ENCODE measurements around the gene LRCH4. TPM values are rescaled to one million over a fixed set of nuclear protein-coding genes. Genes with fewer than 3 reads are reported as not detected.
A peak's percentile ranks its signal among the peaks of the same experiment; 100 is the strongest.
"Not testable (repeated sequence)": the region's sequence is repeated elsewhere in the genome, so short reads cannot be mapped to it uniquely, and the experiment has no call there.

LRCH4 gene
- total RNA-seq, 1 experiment from 2014 or later = 42.4 TPM

DNA sequence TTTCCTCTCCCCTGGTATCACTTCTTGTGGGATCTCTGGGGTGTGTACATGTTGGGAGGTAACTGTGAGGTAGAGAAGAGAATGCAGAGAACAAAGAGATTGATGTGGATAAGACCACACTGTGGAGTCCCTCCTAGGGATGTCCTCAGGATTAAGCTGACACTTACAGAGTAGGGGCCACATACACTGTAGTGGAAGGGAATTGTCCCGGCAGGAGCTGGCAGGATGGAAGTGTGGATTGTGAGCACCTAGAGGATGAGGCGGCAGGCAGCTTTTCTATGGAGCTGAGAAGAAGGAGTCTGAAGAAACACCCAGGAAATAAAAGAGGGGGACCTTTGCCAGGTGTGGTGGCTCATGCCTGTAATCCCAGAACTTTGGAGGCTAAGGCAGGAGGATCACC lies 33.4 kb downstream of the LRCH4 start:
- Histone ChIP-seq H3K36me3 (ENCODE audit: insufficient read depth, low read length, poor library complexity, severe bottlenecking) (peaks cover 12% of the 10 kb centered on the region), H3K9me3 (ENCODE audit: low read depth, low read length, poor library complexity, severe bottlenecking) (no peaks in the 10 kb centered on the region), H3K27ac (ENCODE audit: low read depth, low read length, poor library complexity, severe bottlenecking) (no peak overlapping the region), H3K4me1 (ENCODE audit: insufficient read depth, low read length, poor library complexity, severe bottlenecking) (peaks cover 7% of the 10 kb centered on the region), H3K27me3 (replicated peaks; ENCODE audit: insufficient read depth, low read depth, low read length, poor library complexity) (no peaks in the 10 kb centered on the region), H3K4me3 (ENCODE audit: low read depth, low read length, poor library complexity, severe bottlenecking) (no peak overlapping the region)
- intact Hi-C loops (cut with micrococcal nuclease; ENCODE audit: unreplicated experiment) = no loop called here
- TF ChIP-seq CTCF (conservative IDR thresholded peaks at IDR 0.05; ENCODE audit: low read depth, low read length) (no peak), EZH2 (IDR thresholded peaks at IDR 0.05; ENCODE audit: borderline replicate concordance, low read depth, low read length, poor library complexity, severe bottlenecking) (no peak)
- CTCF ChIA-PET = no interaction called here
- no peak for DNase-seq (ENCODE audit: low spot score)
- POLR2A ChIA-PET (ENCODE audit: low non-redundant PET) = no interaction called here
- no TSS peak for BruUV-seq (replicated peaks)

DNA sequence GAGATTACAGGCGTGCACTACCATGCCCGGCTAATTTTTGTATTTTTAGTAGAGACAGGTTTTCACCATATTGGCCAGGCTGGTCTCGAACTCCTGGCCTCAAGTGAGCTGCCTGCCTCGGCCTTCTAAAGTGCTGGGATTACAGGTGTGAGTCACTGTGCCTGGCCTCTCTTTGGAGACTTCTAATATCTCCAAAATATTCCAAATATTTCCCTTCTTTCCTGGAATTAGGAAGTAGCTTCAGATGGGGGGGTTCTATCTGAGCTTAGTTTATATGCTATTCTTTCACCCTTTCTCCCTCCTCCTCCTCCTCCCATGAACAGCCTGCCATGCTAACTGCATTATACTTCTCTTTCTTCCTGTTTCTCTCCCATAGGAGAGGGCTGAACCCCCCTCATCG lies 37.5 kb downstream of the LRCH4 start:
- CTCF ChIA-PET; BruUV-seq (replicated peaks); H3K36me3 ChIP-seq (ENCODE audit: insufficient read depth, low read length, poor library complexity, severe bottlenecking); POLR2A ChIA-PET (ENCODE audit: low non-redundant PET); H3K27ac ChIP-seq (ENCODE audit: low read depth, low read length, poor library complexity, severe bottlenecking); H3K27me3 ChIP-seq (replicated peaks; ENCODE audit: insufficient read depth, low read depth, low read length, poor library complexity); H3K9me3 ChIP-seq (ENCODE audit: low read depth, low read length, poor library complexity, severe bottlenecking); DNase-seq (ENCODE audit: low spot score); intact Hi-C loops (cut with micrococcal nuclease; ENCODE audit: unreplicated experiment); H3K4me3 ChIP-seq (ENCODE audit: low read depth, low read length, poor library complexity, severe bottlenecking): not testable (repeated sequence)
- peaks cover 28% of the 10 kb centered on the region for H3K4me1 ChIP-seq (ENCODE audit: insufficient read depth, low read length, poor library complexity, severe bottlenecking)

- no peak for TF ChIP-seq EZH2 (IDR thresholded peaks at IDR 0.05; ENCODE audit: borderline replicate concordance, low read depth, low read length, poor library complexity, severe bottlenecking)
- no peak for TF ChIP-seq CTCF (conservative IDR thresholded peaks at IDR 0.05; ENCODE audit: low read depth, low read length)
- BruUV-seq (replicated peaks) = no TSS peak
- Histone ChIP-seq H3K27ac (ENCODE audit: low read depth, low read length, poor library complexity, severe bottlenecking) (peak overlapping the region; percentile 70), H3K27me3 (replicated peaks; ENCODE audit: insufficient read depth, low read depth, low read length, poor library complexity) (no peaks in the 10 kb centered on the region), H3K36me3 (ENCODE audit: insufficient read depth, low read length, poor library complexity, severe bottlenecking) (peaks cover 5% of the 10 kb centered on the region), H3K9me3 (ENCODE audit: low read depth, low read length, poor library complexity, severe bottlenecking) (no peaks in the 10 kb centered on the region), H3K4me3 (ENCODE audit: low read depth, low read length, poor library complexity, severe bottlenecking) (no peak overlapping the region), H3K4me1 (ENCODE audit: insufficient read depth, low read length, poor library complexity, severe bottlenecking) (peaks cover 28% of the 10 kb centered on the region)
- ChIA-PET CTCF (no interaction called here), POLR2A (ENCODE audit: low non-redundant PET) (interaction anchor here (0.6 kb wide), 1 partner anchor 215 kb away, joined by 7 read pairs; no protein-coding TSS in a partner anchor)
- intact Hi-C loops (cut with micrococcal nuclease; ENCODE audit: unreplicated experiment) = no loop called here
- no peak for DNase-seq (ENCODE audit: low spot score)
These were observed 38.1 kb downstream of the LRCH4 start for GRCh38 chr7:100547872-100548271.

Data from A673 (cell line).